ENCODE results near the gene UCKL1. TPM values are rescaled to one million over a fixed set of nuclear protein-coding genes. Genes with fewer than 3 reads are reported as not detected.
"Not testable (repeated sequence)": the region's sequence is repeated elsewhere in the genome, so short reads cannot be mapped to it uniquely, and the experiment has no call there.

UCKL1 gene
- polyA plus RNA-seq, 12 donors, result 30.4 to 59.8 (median 44.2) TPM; not detected in 1

DNA sequence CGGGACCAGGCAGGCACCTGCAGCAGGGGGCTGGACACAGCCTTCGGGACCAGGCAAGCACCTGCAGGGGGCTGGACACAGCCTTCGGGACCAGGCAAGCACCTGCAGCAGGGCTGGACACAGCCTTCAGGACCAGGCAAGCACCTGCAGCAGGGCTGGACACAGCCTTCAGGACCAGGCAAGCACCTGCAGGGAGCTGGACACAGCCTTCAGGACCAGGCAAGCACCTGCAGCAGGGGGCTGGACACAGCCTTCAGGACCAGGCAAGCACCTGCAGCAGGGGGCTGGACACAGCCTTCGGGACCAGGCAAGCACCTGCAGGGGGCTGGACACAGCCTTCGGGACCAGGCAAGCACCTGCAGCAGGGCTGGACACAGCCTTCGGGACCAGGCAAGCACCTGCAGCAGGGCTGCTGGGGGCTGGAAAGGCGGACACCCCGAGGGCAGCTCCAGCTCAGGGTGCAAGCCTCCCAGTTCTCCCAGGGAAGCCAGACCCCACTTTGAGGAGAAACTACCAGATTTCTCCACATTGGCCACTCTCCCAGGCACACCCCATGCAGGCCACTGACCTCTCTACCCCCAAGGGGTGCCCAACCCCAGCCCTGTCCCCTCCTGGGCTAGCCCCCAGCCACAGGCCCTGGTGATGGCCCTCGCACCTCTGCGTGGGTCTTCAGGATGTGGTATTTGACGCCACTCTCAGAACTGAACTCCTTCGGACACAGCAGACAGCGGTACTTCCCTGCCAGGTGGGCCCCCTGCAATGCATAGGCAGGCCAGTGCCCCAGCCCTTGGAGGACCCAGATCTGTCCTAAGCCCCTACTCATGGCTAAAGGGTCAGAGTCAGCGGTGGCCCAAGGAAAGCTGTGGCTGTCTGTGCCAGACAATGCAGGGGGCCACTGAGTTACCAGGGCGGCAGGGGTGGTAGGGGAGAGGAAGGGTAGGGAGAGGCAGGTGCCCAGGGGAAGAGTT, 4.7 kb upstream of the UCKL1 start:
- DNase-seq, result not testable (repeated sequence)

DNA sequence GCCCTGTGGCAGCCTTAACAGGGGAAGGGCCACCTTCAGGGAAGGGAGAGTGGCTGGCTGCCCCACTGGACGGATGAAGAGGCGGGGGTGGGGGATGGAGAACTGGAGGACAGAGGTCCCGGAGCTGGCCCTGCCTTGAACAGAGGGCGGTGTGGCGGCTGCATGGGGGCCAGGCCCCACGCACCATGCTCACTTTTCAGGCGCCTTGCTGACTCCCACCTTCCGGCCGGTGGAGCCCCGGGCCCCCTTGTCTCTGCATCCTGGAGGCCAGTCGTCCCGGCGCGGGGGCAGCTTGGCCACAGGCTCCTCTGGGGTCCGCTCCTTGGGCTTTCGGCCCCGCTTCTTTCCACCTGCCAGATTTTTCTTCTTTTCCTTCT, 3.5 kb upstream of the UCKL1 start:
- no peak for DNase-seq

- DNase-seq, result no peak
These were observed 2.9 kb upstream of the UCKL1 start for GRCh38 chr20:63958964-63959698.

GRCh38 chr20:63958471-63958870, 2.3 kb upstream of the UCKL1 start:
- DNase-seq, result no peak

DNA sequence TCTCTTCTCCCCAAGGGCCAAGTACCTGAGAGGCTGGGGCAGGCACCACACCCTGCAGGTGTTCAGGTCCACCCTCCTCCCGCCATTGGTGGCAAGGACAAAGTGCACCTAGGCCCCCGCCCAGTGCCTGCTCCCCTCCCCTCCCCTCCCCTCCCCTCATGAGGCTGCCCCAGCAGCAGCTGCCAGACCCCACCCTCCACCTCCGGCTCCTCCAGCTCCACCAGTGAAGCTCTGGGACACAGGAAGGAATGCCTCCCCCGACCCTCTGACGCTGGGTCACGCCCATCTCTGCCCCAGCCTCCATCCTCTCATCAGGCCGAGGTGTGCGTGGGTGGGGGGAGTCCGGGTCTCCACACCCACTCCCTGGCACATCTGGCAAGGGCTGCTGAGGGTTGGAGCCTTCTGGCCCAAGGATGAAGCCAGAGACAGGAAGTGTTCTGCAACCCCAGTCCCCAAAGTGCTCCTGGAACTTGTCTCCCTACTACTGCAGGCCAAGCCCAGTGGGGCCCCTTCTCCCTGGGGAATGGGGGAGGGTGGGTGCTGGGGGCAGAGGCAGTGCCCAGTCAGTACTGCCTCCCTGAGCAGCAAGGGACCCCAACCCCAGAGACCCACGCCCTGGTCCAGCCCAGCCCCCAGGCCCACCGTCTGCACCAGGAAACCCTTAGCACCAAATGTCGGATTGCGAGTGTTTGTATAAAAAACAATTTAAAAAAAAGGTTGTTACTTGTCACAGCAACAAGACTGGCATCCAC, 1.6 kb upstream of the UCKL1 start:
- no peak for DNase-seq

GRCh38 chr20:63957004-63957689, 931 bp upstream of the UCKL1 start:
- DNase-seq, result no peak

GRCh38 chr20:63956664-63957003, 418 bp upstream of the UCKL1 start:
- DNase-seq, result no peak

DNA sequence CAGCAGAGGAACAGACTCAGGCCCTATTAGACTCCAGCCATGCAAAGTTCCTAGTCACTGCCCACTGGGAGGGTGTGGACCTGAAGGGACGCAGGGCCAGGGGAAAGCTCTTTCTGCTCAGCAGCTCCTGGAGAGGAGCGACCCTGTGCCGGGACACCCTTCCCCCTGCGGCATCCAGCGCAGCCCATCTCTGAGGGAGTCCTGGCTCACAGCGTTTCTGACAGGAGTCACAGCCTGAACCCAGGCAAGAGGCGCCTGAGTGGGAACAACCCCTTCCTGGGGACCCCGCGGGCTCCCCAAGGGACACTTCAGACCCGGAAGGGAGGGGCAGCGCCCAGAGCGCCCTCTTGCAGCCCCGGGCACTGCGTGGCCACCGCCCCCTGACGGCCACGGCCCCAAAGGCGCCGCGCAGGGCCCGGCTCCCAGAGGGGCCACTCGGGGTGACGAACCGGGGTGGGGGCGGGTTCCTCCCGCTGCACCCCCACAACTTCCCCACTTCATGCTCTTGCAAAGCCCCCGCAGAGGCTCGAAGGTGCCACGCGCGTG, 862 bp downstream of the UCKL1 start:
- no peak for DNase-seq

DNA sequence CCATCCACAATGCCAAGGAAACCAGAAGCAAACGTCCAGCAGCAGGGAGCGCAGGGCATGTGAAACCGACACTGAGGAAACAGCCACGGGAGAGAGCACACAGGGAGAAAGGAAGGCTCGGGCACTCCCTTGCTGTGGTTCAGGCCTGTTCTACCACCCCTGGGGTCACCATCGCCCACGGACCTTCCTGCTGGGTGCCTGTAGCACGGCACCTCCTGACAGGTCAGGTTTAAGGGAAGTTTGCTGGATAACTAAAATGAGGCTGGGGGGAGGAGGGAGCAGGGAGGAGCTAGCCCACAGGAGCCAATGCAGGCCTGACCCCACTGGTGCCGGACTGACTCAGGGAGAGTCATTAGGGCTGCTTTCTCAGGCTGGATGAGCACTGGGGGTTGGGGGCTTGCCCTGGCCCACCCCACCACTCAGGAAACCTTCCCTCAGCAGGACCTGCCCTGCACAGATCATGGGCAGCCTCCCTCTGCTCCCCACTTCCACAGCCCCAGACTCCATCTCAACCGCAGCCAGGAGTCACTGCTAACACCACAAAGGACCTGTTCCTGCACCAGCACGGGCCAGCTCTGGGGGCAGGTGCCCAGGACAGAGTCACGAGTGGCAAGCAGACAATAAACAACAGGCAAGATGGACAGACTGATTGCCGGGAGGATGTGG, 2.3 kb downstream of the UCKL1 start:
- DNase-seq, result no peak

- DNase-seq, result no peak
These were observed 3.4 kb downstream of the UCKL1 start for GRCh38 chr20:63952769-63953168.

- no peak for DNase-seq
These were observed 4.0 kb downstream of the UCKL1 start for GRCh38 chr20:63952210-63952535.

DNA sequence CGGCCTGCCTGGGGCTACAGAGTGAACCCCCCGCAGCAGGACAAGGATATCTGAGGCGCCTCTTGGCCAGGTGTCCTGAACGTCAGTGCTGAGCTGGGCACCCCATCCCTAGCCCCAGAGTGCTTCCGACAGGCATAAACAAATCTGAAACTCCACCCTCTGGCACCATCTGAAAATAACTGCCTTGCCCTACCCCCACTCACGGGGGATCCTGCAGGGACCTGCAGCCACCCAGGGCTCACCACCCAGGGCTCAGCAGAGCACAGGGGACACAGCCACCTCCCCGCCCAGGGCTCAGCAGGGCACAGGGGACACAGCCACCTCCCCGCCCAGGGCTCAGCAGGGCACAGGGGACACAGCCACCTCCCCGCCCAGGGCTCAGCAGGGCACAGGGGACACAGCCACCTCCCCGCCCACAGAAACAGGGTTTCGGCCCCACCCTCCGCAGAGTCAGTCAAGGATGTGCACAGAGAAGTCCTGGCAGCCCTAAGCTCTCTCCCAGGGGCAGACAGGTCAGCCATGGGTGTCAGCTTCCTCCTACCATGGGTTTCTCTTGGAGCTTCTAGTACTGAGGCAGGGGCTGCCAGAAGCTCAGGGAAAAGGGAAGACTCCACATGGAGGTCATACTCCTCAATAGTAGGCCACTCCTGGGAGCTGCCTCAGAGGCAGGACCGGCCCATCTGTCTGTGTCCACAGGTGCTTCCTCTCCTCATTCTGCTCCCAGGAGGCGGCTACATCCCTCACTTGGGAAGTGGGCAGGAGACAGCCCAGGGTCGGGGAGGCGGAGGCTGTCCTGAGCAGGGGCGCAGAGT, 4.6 kb downstream of the UCKL1 start:
- no peak for DNase-seq

GRCh38 chr20:63950701-63951397, 5.4 kb downstream of the UCKL1 start:
- DNase-seq, result no peak

DNA sequence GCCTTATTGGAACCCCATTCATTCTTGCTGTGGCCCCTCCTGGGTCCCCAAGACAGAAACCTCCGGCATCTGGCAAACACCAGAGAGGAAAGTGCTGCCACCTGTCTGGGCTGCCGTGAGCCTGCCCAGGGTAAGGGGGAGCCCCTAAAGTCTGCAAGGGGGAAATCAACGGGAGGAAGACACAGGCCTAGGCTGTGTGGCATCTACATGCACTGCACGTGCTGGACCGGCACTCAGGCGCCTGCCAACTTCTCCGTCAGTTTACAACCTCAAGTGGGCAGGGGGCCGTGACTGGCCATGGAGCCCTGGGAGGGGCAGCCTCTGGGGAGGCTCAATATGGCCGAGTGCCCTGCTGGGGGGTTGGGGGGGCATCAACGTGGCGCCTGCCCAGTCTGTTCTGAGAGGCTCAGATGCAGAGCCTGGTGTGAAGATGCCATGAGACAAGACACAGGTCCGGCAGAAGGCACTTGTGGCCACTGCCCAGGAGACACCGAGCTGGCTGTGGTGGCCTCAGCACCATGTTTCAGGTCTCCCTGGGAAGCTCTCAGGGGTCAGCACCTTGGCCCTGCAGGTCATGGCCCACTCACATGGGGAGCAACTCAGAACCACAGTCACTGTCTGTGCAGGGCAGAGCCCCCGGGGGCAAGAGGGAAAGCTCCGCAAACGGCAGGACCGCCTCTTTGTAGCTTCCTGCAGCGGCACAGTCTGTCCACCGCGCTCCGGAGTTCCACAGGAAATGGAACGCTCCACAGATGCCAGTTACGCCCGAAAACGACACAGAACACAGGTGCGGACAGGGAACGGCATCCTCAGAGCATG, 8.4 kb downstream of the UCKL1 start:
- no peak for DNase-seq

- no peak for DNase-seq
These were observed 9.1 kb downstream of the UCKL1 start for GRCh38 chr20:63946986-63947637.

DNA sequence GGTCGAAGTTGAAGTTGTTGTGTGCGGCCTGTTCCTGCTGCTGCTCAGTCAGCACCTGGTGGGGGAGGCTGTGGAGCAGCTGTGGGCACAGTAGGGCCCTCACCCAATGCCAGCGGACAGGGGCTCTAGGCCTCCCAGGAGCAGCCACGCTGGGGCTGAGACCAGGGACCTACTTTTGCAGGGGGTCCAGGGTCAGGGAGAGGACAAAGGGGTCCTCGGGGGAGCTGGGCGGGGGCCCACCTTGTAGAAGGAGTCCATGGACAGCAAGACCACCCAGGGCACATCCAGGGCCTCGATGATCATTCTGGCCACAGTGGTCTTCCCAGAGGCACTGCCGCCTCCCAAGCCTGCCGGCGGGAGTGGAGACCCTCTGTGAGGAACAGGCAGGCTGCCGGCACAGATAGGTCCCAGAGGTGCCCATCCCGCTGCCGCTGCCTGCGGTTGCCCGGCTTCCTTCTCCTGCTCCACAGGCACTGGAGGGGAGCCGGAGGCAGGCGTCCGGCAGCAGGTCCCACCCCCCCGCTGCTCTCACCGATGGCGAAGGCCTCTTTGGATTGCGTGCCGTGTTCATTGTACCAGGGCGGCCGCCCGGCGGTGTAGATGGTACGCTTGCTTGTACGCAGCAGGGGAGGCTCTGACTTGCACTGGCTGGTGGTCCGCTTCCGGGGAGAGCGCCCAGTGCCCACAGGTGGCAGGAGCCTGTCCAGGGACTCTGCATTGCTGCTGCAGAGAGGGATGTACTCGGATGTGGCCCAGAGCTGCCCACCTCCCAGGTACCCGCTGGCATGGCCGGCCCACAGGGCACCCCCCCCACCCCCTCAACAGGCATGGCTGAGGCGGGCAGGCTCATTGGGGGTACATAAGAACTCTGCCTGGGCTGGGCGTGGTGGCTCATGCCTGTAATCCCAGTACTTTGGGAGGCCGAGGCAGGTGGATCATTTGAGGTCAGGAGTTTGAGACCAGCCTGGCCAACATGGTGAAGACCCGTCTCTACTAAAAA, 10.0 kb downstream of the UCKL1 start:
- DNase-seq, result no peak

Measured in muscle of arm (tissue), 12 donors.